GM19372 (cell line): ENCODE data around the gene ZDHHC11B.

ENCODE experiments used
- ATAC-seq: cut with Tn5 transposase; IDR thresholded peaks from one replicate; pipeline ENCODE4 v1.9.1; 2021; ENCODE audit warnings: mild to moderate bottlenecking, low read depth, moderate library complexity; ENCODE audit not compliant: unreplicated experiment

ZDHHC11B gene

DNA sequence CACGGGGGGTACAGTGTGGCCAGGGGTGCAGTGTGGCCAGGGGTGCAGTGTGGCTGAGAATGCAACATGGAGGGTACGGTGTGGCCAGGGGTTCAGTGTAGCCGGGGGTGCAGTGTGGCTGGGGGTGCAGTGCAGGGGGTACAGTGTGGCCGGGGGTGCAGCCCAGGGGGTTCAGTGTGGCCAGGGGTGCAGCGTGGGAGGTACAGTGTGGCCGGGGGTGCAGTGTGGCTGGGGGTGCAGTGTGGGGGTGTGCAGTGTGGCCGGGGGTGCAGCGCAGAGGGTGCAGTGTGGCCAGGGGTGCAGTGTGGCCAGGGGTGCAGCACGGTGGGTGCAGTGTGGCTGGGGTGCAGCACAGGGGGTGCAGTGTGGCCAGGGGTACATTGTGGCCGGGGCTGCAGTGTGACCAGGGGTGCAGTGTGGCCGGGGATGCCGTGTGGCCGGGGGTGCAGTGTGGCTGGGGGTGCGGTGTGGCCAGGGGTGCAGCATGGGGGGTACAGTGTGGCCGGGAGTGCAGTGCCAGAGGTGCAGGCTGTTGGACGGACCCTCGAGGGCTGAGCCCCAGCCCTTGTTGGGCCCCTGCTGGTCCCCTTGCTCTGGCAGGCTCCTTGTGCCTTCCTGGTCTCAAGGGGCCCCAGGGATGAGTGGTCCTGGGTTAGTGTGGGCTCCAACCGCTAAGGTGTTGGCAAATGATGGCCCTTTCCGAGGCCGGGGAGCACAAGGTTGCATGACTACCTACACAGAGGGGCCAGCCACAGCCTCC lies 109.2 kb downstream of the ZDHHC11B start:
- ATAC-seq = no peak

DNA sequence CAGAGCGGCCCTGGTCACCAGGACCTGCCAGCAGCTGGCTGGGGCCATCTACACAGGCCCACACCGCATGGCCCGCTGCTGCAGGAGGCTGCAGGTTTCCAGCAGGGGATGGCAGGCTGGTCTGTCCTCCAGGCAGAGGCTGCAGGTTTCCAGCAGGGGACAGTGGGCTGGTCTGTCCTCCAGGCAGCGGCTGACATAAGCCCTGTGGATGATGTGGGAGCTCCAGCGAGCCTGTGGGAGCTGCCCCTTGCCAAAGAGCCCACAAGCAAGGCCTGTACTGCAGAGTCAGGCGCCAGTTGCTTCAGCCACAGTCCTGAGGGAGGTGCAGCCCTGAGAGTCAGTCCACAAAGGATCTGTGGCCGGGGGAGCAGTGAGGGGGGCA lies 109.9 kb downstream of the ZDHHC11B start:
- no peak for ATAC-seq

DNA sequence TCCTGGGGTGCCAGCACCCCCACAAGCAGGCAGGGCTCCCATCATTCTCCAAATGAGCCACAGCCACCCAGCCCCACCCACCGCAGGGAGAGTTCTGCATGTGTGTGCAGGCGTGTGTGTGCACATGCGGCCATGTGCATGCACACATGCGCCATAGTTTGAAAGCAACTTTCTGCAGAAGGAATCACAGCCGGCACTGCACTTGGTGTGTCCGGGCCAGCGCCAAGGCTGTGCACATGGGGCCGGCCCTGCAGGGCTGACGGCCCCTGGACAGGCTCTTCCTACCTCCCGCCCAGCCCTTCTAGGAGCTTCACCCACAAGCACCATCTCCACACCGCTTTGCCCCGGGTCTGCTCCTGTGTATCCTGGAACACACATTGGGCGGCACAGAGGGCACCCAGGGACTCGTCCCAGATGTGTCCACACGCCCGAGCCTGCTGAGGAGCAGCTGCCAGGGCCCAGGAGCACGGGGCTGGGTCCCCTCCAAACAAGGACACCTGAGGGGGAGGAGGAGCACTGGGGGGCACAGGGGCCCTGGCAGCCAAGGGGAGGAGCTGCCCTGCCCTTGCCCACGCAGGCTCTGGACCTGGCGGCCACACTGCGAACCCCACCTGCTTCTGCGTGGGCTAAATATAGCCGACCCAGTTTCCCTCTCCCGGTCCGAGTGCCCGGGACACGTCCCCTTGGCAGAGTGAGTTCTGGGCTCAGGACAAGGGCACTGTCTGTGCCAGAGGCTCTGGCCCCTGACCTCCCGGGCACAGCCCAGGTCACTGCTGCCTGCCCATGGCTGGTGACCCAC lies 110.5 kb downstream of the ZDHHC11B start:
- no peak for ATAC-seq

DNA sequence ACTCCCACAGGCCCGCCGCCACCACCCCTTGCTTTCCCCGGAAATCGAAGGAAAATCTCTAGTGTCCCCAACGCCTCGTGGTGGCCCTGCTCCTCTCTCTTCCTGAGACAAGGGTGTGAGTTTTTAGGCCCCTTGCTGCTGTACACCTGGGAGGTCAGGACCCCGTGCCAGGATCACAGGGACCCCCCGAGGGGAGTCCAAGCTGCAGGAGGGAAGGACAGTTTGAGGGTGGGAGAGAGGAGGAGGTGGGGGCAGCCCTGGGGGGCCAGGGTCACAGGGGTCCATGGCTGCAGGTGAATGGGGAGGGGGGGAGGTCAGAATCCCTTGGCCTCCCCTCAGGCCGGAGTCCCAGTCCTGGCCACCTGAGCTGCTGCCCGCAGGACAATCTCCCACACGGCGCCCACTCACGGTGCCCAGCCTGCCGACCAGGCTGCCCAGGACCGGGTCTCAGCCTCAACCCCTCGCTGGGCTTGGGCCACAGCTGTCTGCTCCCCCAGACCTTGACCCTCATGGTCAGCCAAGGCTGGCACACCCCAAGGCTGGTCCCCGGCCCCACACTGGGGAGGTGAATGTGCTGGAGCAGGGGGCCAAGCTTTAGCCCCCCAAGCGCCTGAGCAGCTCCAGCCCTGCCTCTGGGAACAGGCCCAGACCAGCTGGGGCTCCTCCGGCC lies 111.2 kb downstream of the ZDHHC11B start:
- no peak for ATAC-seq

DNA sequence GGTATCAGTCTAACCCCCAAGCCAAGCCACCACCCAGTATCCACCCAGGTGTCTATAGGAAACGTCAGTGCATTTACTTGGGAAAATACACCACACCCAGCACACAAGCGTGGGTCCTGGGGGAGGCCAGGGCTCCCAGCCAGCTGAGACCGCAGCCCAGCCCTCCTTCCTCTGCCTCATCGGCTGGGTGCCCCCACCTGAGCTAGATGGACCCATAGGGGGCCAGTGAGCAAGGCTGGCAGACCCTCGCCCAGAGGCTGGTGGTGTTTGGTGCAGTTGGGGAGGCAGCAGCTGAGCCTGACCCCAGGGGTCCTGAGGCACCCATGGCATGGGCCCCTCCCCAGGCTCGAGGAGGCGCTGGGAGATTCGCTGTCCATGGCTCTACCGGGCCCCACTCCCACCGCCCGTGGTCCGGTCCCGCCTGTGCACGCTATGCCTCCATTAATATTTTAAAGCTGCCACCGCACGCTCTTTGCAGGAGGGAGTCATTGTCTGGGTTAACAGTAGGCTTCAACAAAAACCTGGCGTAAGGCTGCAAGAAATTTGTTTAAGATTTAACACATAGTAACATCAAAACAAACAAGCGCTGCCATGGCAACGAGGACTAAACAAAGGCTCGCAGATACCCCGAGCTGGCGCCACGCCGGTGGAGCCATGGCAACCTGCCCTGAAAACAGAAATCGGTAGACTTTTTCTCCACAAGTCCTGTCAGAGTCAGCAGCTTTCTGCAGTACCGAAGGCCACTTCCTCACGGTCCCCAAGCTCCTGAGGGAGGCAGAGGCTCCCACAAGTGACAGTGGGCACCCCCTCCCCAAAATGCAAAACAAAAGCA lies 112.0 kb downstream of the ZDHHC11B start:
- ATAC-seq = no peak

DNA sequence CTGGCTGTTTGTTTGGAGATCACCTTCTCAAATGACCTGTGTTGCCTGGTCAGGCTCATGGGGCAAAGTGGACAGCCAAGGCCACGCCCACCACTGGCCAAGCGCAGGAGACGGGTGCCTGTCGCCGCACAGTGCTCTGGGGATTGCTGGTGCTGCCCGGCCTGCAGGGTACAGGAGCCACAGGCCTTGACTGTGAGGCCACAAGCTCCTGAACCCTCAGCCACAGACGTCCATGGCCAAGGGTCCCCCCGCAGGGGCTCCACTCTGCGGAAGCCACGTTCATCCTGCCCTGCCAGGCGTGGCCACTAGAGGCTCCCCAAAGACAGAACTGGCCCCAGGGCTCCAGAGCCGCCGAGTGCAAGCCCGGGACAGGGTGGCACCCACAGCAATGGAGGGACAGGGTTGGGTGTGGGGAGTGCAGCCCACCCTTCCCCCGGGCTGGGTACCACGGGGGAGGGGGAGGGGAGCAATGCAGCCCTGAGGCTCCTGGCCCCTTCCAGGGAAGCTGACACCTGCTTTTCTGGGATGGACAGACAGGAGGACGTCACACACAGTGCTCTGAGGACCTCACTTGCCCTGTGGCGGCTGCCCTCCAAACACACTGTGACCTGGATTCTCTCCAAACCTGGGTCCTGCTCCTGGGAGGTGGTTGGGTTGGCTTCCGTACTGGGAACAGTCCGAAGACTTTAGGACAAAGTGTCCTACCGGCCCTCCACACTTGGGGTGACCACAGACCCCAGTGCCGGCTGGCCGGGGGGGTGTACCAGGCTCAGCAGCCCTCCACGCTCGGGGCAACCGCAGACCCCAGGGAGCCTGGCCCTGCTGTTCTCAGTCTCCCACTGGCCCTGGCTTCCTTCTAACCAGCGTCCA lies 112.8 kb downstream of the ZDHHC11B start:
- peak; percentile 67 for ATAC-seq

DNA sequence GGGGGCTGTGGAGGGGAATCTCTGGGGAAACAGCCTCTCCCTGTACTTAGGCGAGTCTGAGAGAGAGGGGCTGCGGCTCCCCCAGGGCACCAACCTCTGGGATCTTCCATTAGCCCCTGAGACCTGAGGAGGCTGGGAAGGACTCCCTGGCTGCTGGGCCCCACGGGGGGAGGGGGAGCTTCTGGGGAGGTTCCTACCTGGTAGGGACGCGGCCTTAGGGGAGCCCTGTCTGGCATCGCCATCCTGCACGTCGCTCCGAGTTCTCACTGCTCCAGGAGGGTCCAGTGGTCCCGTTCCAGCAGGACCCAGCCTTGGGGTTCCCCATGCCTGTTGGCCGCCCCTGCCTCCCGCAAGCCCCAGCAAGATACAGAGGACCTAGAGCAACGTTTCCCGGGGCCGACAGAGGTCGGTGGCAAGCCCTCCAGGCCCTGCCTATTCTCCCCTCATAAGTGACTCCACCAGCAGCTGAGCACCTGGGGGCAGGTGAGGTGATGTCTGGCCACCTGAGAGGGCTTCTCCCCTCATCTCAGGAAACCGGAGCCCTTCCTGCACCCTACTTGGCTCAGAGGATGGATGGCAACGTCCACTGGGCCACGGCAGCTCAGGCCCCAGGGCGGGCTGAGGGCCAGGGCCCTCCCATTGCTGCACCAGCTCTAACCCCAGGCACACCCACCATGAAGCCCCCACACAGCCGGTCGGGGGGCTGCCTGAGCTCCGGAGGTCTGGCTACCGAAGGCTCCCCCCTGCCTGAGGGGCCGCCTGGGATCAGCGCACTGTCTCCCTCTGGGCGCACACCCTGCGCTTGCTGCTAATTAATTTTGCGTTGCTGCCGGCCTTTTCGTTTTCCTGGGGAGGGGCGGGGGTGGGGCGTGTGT lies 113.9 kb downstream of the ZDHHC11B start:
- ATAC-seq = no peak

DNA sequence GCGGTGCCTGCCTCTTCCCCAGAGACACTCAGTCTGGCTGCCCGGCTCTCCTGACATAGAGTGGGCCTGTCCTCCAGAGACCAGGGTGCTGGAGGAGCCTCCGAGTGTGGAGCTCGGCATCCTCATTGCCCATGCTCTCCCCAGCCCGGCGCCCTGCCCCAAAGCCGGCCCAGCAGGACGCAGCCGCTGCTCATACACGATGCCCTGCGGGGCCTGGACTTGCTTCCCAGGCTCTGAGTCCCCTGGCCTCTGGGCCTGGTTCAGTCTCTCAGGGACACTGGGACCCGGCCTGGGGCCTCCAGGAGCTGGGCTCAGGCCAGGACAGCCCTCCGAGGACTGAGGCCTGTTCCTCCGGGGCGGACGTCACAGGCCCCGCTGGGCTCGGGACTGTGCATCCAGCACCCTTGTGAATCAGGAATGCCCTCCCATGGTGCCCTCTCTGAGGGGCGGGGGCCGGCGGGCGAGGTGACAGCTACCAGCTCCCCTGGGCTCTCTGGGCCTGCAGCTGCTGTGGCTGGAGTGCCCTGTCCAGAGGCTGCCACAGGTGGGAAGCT lies 114.6 kb downstream of the ZDHHC11B start:
- ATAC-seq = no peak

DNA sequence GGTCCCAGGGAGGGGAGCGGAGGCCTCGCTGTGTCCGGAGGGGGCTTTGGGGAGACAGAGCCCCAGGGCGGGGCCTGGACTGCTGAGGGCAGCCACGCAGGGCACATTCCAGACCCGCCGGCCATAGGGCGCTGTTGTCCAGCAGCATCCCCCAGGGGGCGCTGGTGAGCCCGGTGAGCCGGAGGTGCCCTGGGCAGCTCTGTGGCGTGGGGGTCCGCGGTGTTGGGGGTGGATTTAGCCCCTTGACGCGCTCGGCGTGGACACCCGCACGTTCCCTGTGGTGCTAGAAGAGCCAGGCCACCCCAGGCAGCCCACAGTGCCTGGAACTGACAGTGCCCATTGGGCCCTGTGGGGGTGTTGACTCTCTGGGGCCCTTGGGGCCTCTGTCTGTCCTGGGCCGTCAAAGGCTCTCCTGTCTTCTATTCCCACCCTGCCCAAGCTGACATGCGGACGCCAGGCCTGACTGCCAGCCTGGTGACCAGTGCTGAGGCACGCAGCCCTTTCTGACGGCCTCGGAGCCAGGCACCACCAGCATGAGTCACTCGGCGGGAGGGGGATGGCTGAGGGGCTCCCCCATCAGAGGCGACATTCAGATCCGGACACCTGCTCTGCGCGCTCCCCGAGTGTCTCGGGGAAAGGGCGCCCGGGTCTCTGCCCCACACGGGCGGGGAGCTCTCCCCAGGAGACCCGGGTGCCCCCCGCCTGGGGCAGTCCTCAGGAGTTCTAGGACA lies 115.3 kb downstream of the ZDHHC11B start:
- ATAC-seq = no peak

DNA sequence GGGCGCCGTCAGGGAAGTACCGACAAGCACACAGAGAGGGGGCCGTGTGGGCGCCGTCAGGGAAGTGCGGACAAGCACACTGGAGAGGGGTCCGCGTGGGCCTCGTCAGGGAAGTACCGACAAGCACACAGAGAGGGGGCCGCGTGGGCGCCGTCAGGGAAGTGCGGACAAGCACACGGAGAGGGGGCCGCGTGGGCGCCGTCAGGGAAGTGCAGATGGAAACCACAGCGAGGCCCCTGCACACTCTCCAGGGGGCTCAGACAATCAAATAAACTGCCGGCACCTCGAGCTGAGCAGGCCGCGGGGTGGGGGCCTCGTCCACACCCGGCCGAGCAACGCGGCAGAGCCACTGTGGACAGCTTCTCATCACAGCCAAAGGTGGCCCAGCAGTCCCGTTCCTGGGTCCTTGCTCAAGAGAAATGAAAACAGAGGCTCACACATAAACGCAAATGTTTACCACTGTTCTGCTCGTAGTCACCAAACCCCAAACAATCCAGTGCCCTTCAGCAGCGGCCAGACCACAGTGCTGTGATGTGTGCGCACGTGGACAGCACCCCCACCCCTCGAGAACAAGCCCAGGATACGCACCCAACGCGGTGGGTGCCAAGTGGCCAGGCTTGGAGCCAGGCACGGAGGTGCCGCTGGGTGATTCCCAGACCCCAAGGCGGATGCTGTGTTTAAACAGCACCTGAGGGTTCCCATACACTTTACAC lies 116.1 kb downstream of the ZDHHC11B start:
- no peak for ATAC-seq

DNA sequence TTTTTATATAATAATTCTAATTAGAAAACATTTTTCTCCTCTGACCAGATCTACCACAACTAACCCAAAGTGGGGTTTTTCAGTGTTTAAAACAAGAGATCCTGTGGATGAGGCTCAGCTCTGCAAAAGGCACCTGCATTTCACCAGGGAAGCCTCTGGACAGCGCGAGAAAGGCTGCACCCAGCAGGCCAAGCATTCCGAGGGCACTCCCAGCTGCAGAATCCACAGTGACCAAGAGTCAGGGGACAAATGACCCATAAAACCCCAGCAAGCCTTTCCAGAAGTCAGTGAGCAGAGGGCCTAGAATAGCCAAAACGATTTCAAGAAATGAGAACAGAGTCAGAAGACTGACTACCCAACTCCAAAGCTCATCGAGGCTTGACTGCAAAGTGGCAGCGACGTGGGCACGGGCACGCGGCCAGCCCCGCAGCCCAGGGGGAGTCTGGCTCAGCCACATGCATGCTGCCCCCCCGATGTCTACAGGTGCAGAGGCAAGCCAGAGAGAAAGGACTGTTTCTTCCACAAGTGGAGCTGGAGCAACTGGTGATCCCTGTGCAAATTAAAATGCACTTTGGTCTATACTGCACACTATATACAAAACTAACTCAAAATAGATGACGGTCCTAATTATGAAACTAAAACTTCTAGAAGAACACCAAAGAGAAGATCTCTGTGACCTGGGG lies 117.6 kb downstream of the ZDHHC11B start:
- no peak for ATAC-seq

DNA sequence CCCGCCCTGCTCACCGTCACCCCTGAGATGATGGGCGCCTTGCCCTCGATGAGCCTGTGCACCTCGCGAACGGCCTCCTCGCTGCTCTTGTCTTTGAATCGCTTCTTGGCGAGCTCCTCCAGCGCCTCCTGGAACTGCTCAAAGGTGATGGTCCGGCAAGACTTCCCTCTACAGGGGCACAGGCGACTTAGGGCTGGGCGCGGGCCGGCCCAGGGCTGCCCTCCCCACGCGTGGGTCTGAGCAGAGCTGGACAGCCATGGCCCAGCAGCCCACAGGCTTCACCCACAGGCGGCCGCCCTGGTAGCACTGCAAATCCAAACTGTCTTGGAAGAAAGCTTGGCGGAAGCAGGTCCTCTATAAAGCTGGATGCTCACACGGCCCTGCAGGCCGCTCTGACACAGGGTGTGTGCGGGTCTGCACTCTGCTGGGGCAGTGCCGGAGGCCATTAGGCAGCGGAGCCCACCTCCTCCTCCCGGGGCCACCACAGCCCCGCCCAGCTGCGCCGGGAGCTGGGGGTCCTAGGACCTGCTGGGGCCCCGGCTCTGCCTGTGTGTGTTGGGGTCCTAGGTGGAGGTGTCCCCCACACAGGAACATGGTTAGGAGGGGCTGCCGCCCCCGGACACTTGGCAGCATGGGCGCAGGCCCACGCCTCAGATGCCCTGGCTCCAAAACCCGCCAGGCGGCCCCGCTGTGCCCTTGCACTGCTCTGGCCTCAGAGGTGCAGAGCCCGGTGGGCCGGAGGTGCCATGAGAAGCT lies 118.4 kb downstream of the ZDHHC11B start:
- ATAC-seq = no peak

DNA sequence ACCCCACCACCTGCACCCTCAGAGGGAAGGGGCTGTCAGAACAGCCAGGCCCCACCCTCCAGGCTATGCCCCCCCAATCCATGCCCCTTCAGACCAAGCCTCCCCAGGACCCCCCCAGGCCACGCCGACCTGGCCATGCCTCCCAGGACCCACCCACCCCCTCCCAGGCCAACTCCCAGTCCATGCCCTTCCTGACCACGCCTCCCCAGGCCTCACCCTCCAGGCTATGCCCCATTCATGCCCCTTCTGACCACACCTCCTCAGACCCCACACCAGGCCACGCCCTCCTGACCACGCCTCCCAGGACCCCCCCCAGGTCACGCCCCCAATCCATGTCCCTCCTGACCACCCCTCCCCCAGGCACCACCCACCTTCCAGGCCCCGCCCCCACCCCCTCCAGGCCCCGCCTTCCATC lies 119.0 kb downstream of the ZDHHC11B start:
- ATAC-seq = no peak

DNA sequence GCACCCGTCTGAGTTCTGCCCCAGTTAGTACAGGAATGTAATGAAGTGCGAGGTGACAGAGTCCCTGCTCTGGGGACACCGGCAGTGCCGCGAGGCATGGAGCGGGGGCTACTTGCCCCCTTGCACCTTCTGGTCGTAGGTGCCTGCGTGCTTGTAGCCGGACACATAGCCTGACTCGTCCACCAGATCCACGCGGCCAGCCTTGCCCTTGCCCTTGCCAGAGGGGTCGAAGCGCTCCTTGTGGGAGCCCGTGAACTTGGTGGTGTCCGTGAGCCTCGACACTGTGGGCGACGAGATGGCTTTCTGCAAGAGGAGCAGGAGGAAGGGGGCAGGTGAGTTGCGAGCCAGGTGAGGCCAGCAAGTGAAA lies 119.6 kb downstream of the ZDHHC11B start:
- ATAC-seq = no peak

DNA sequence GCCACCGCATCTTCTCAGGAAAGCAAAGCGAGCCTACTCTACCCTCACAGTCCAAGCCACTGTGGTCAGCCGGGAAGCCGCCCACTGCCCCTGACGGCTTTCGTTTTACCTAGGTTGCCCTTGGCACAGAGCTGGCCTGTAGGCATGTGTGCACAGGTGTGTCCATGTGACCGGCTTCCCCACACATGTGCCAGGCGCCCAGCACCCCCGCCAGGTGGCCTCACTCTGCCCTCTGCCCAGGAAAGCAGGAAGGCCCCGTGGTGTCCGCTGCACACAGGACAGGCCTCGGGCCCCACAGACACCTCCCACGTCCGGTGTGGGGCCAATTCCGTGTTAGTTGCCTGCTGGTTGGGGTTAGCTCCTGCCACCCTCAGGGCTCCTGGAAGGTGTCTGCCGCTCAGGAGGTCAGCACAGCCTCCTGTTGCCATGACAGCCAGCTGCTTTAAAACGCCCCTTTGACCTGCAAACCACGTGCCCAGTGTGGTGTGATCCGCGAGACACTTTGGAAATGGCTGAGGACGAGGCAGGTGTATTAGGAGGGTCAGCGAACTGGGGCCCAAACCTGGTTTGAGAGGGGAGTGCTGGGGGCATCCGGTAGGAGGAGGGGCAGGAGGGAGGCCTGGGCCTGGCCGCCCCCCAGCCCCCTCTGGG lies 120.1 kb downstream of the ZDHHC11B start:
- ATAC-seq = no peak
